DOHH2 (cell line): ENCODE data around the gene CYP1A2.

ENCODE experiments used
- H3F3A ChIP-seq: fragments of 200-600 bp; sonication (generic), shearing (Covaris generic); 2 replicates; pipeline ENCODE4 v1.6.0; 2016; ENCODE audit warnings: antibody characterized with exemption, mild to moderate bottlenecking; ENCODE audit not compliant: control insufficient read depth, insufficient read depth
- H3K27ac ChIP-seq: fragments of 200-600 bp; sonication (generic); 2 replicates; pipeline ENCODE4 v1.5.1; 2014; ENCODE audit warnings: low read depth, mild to moderate bottlenecking, low read length, moderate library complexity
- H3K27me3 ChIP-seq: fragments of 200-600 bp; sonication (generic); 2 replicates; pipeline ENCODE4 v1.6.1; 2014; ENCODE audit warnings: mild to moderate bottlenecking, low read length, mixed read lengths; ENCODE audit not compliant: control insufficient read depth
- H3K36me3 ChIP-seq: fragments of 200-600 bp; sonication (generic); 2 replicates; pipeline ENCODE4 v1.6.1; 2014; ENCODE audit warnings: mild to moderate bottlenecking, low read length, moderate library complexity, mixed read lengths; ENCODE audit not compliant: control insufficient read depth
- H3K4me1 ChIP-seq: fragments of 200-600 bp; sonication (generic); 2 replicates; pipeline ENCODE4 v1.6.1; 2014; ENCODE audit warnings: mild to moderate bottlenecking, low read length, mixed read lengths; ENCODE audit not compliant: control insufficient read depth
- H3K4me2 ChIP-seq: fragments of 200-600 bp; sonication (generic); 2 replicates; pipeline ENCODE4 v1.6.0; 2014; ENCODE audit warnings: mild to moderate bottlenecking, low read length, moderate library complexity
- H3K4me3 ChIP-seq: fragments of 200-600 bp; sonication (generic); 2 replicates; pipeline ENCODE4 v1.5.1; 2014; ENCODE audit warnings: mild to moderate bottlenecking, low read length, mixed read lengths
- H3K79me2 ChIP-seq: fragments of 200-600 bp; sonication (generic); 2 replicates; pipeline ENCODE4 v1.6.1; 2014; ENCODE audit warnings: mild to moderate bottlenecking, low read length, mixed read lengths; ENCODE audit not compliant: control insufficient read depth
- H3K9me2 ChIP-seq: fragments of 200-600 bp; sonication (generic); replicated peaks from 2 replicates; pipeline ENCODE4 v1.6.1; 2014; ENCODE audit warnings: mild to moderate bottlenecking, low read length, mixed read lengths; ENCODE audit not compliant: control insufficient read depth
- H3K9me3 ChIP-seq: fragments of 200-600 bp; sonication (generic); 2 replicates; pipeline ENCODE4 v1.6.1; 2014; ENCODE audit warnings: antibody characterized with exemption, low read length, mixed read lengths; ENCODE audit not compliant: control insufficient read depth, insufficient read depth
- H4K20me1 ChIP-seq: fragments of 200-600 bp; sonication (generic); 2 replicates; pipeline ENCODE4 v1.6.0; 2014; ENCODE audit warnings: low read depth, mild to moderate bottlenecking, antibody characterized with exemption, low read length, moderate library complexity; ENCODE audit not compliant: control insufficient read depth, insufficient read depth
- CTCF ChIP-seq: fragments of 200-600 bp; sonication (generic); IDR thresholded peaks from one replicate; pipeline ENCODE4 v1.5.1; 2014; ENCODE audit warnings: antibody characterized with exemption, mild to moderate bottlenecking, low read depth, low read length; ENCODE audit not compliant: poor library complexity, severe bottlenecking
- EZH2phosphoT487 ChIP-seq: fragments of 200-600 bp; sonication (generic); IDR thresholded peaks from 2 replicates; pipeline ENCODE4 v1.6.1; 2017; ENCODE audit warnings: borderline replicate concordance, mild to moderate bottlenecking, antibody characterized with exemption, low read length, moderate library complexity, mixed read lengths

Gene CYP1A2

DNA sequence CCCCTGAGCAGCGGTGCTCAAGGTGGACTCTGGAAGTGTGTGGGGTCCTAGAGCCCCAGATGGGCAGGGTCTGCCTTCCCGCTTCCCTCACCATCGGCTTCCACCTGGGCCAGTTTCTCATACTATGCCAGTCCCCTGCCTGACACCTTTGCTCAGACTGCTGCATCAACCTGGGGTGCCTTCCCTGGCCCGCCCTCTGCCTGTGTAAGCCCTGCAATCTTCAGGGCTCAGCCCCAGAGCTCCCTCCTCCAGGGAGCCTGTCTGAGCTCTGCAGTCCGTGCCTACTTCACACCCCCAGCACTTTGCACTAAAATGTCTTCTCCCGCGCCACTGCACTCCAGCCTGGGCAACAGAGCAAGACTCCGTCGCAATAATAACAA is 46.3 kb downstream of the CYP1A2 start:
- no peak for TF ChIP-seq EZH2phosphoT487
- no peak for TF ChIP-seq CTCF
- no peaks in the 10 kb centered on the region for H3K9me3 ChIP-seq
- H3K4me3 ChIP-seq, result no peak overlapping the region
- peaks cover 95% of the 10 kb centered on the region for H3K79me2 ChIP-seq
- H3K4me2 ChIP-seq, result peak overlapping the region; percentile 15; the same call in 1 of the 2 replicates
- peaks cover 48% of the 10 kb centered on the region for H4K20me1 ChIP-seq
- H3K27ac ChIP-seq, result peak overlapping the region; percentile 2; the same call in 1 of the 2 replicates
- H3K36me3 ChIP-seq, result peaks cover 87% of the 10 kb centered on the region
- H3F3A ChIP-seq, result peaks cover 34% of the 10 kb centered on the region
- H3K27me3 ChIP-seq, result no peaks in the 10 kb centered on the region
- H3K4me1 ChIP-seq, result peaks cover 95% of the 10 kb centered on the region
- no peaks in the 10 kb centered on the region for H3K9me2 ChIP-seq

GRCh38 chr15:74795966-74796625 is 47.5 kb downstream of the CYP1A2 start:
- H3K27me3 ChIP-seq, result no peaks in the 10 kb centered on the region

DNA sequence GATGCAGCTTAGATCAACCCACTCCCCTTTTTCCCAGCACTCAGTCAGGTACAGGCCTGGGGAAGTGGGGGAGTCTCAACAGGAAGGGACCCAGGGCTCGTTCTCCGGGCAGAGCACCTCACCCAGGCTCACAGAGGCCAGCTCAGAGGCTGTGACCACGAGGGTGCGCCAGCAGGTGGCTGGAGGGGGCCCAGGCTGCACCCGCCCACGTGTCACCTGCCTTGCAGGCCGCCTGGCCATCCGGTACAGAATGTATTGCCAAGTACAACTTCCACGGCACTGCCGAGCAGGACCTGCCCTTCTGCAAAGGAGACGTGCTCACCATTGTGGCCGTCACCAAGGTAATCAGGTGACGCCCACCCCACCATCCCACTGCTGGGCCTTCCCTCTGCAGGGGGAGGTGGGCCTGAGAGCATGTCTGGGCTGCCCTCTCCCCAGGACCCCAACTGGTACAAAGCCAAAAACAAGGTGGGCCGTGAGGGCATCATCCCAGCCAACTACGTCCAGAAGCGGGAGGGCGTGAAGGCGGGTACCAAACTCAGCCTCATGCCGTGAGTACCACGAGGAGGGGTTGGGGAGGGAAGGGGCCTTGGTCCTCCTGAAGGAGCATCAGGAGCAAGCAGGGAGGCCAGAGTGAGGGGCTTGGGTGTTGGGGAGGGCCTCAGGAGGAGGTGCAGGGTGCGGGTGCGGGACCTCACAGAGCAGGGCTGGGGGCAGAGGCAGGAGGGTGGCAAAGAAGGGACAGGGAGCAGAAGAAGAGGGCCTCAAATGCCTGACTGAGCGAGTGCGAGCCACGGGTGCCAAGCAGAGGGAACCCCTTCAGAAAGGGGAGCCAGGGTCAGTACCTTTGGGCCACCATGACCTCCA is 50.0 kb downstream of the CYP1A2 start:
- H3F3A ChIP-seq, result peaks cover 24% of the 10 kb centered on the region
- no peaks in the 10 kb centered on the region for H3K9me3 ChIP-seq
- no peak overlapping the region for H3K4me3 ChIP-seq
- H4K20me1 ChIP-seq, result peaks cover 47% of the 10 kb centered on the region
- H3K27me3 ChIP-seq, result no peaks in the 10 kb centered on the region
- no peaks in the 10 kb centered on the region for H3K9me2 ChIP-seq
- H3K79me2 ChIP-seq, result peaks cover 59% of the 10 kb centered on the region
- peaks cover 87% of the 10 kb centered on the region for H3K36me3 ChIP-seq
- H3K27ac ChIP-seq, result peak overlapping the region; percentile 40
- H3K4me1 ChIP-seq, result peaks cover 64% of the 10 kb centered on the region
- TF ChIP-seq CTCF, result no peak
- TF ChIP-seq EZH2phosphoT487, result no peak
- peak overlapping the region; percentile 18; the same call in 1 of the 2 replicates for H3K4me2 ChIP-seq

More at GRCh38 chr15:74795966-74796625, 47.5 kb downstream of the CYP1A2 start:
- Histone ChIP-seq H3K9me2 (no peaks in the 10 kb centered on the region), H3K79me2 (peaks cover 84% of the 10 kb centered on the region), H3K36me3 (peaks cover 87% of the 10 kb centered on the region), H3K4me1 (peaks cover 89% of the 10 kb centered on the region), H4K20me1 (peaks cover 56% of the 10 kb centered on the region), H3K4me2 (no peak overlapping the region), H3K9me3 (no peaks in the 10 kb centered on the region), H3K27ac (no peak overlapping the region), H3F3A (peaks cover 27% of the 10 kb centered on the region), H3K4me3 (no peak overlapping the region)
- TF ChIP-seq EZH2phosphoT487 (no peak), CTCF (no peak)
